NCI-H526 treated with DMSO at 0.1 percent for 48 hours (cell line): ENCODE measurements around the gene NECTIN4.
"Not testable (repeated sequence)": the region's sequence is repeated elsewhere in the genome, so short reads cannot be mapped to it uniquely, and the experiment has no call there.

Experiments used
- DNase-seq: peaks from one replicate; lab custom pipeline; 2025; lab: John Stamatoyannopoulos, UW

NECTIN4 gene

DNA sequence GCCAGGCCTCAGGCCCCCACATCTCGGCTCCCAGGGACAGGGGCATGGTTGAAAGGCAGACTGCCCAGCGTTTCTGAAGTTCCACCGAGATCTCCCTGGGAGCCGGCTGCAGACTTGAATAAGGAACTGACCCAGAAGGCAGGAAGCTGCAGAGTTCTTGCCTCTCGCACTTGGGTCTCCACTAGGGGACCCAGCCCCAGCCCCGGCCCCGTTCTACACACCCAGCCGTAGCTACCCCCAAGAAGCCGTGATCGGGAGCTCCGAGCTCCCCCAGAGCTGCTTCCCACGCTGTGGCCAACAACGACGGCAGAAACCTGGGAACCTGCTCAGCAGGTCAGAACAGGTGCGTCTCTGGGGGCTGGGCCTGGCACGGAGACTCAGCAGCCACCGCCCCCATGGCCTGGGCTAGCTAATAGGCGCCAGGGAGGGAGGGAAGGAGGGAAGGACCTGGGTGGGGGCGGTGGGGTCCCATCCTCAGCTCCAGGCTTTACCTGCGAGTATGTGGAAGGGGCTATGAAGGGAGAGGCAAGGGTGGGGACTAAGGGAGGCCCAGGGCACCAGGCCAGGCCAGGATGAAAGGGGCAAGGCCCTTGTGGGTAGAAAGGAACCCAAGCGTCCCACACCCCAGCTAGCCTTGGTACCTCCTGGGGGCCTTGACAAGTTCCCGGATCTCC is at the start of gene NECTIN4:
TSS of gene NECTIN4 (minus strand) at position 308 of the 674 bp plus-strand sequence. CDS start at position 46, 262 bp downstream.
- DNase-seq = peak; percentile 31

- DNase-seq = no peak
These were observed 49.1 kb upstream of the NECTIN4 start for GRCh38 chr1:161138431-161138830.

- no peak for DNase-seq
These were observed 48.5 kb upstream of the NECTIN4 start for GRCh38 chr1:161137881-161138280.

DNA sequence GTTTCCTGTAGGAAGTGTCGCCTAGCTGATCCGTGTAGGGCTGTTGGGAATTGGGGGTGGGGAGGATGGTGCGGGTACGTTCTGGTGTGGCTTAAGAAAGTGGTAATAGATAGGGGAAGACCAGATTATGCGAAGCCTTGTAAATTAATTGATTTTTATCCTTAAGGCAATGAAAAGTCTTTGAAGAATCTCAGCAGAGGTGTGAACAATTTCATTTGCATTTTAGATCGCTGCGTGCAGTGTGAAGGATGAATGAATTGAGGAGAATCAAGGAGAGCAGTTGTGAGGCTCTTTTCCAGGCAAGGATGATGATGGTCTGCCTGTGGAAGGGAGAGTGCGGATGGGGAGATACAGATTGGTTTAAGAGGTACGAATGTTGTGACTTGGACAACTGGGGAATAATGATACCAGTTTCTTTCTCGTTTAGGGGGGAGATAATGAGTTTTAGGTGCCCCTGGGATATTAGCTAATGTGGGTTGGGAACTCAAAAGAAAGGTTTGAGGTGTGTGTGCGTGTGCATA is 43.9 kb upstream of the NECTIN4 start:
- peak; percentile 73 for DNase-seq

DNA sequence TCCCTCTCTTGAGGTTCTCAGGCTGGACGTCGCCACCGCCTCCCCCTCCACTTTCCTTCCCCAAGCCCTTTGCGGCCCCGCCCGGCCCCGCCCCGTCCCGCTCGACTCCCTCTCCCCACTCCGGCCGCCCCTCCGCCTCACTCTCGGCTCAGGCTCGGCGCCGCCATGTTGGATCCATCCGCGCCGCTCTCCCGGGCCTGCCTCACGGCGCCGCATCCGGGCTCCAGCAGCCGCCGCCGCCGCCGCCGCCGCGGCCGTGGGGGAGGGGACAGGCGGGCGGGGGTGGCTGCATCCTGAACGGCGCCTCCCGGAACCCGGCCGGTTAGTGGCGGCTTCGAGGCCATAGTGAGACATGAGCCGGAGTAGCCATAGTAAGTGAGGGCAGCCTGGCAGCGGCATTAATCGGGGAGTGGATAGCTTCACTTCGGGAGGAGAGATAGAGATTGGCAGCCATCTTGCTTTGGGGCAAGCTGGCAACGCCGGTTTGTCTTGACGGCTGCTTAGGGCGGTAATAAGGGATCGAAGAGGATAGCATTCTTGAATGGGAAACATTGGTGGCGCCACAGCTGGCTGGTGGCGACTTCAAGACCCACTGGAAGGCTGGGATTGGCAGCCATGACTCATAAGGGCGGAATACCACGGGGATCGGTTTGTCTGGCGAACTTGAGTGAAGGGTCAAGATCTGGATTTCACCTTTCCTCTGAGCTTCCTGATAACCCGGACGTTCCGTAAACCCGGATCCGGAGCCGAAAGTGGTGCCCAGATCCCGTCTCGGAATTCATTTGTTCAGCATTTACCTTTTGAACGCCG is 43.3 kb upstream of the NECTIN4 start, which contains the start of gene DEDD:
TSS of gene DEDD (minus strand) at position 258 of the 810 bp plus-strand sequence. CDS start 8,205 bp downstream, outside the sequence.
- peak; percentile 99 for DNase-seq

DNA sequence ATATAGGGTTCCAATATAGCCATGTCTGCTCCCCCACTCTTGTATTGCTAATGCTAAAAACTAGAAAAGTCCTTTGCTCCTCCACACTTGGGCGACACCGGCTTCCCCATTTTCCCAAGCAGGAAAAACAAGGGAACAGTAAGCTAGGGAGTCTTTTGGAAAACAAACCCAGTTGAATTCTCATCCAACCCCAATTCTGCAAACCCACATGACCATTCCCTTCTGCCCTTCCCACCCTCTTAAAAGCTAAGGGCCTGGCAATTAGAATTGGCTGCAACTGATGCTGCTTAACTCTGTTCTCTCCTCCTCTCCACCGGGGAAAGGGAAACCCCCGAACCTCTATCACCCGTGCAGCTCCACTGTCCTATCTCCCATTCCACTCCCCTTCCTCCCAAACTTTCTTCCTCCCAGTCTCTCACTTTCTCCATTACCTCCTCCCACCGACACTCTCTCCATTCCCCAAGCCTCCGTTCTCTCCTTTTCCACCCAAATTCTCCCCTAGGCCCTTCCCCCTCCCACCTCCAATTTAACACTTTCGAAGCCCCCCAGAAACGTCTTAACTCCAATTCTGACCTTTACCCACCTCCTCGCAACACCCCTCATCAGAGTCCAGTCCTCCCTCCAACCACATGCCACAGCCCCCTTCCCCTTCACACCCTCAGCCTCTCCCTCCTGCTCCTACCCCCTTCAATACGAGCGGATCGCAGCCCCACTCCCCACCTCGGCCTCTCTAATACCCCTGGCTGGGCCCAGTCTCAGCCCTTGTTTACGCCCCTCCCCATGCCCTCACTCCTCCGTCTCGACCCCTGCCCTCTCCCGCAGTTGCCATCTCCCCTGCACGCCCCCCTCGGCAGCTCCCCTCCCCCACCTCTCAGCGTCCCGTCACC is 42.4 kb upstream of the NECTIN4 start:
- DNase-seq = no peak

- no peak for DNase-seq
These were observed 40.9 kb upstream of the NECTIN4 start for GRCh38 chr1:161130266-161130665.

GRCh38 chr1:161128591-161129420 is 39.4 kb upstream of the NECTIN4 start:
- no peak for DNase-seq

- no peak for DNase-seq
These were observed 38.3 kb upstream of the NECTIN4 start for GRCh38 chr1:161127649-161128048.

DNA sequence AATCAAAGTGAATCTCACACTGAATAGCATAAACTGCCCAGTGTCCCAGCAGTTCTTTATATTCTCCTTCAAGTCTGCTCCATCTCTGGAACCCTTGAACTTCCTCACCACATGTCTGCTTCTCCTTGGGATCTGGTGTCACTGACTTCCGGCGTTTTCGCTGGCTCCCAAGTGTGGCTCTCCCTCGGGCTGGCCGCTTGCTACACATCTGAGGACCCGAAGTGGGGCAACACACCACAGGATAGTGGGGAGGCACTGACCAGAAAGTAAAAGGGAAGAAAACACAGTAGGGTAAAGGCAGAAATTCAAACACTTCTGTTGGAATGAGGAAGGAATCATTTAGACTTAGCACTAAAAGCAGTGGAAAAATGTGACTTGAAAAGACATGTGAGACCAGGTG is 33.6 kb upstream of the NECTIN4 start:
- DNase-seq = no peak

DNA sequence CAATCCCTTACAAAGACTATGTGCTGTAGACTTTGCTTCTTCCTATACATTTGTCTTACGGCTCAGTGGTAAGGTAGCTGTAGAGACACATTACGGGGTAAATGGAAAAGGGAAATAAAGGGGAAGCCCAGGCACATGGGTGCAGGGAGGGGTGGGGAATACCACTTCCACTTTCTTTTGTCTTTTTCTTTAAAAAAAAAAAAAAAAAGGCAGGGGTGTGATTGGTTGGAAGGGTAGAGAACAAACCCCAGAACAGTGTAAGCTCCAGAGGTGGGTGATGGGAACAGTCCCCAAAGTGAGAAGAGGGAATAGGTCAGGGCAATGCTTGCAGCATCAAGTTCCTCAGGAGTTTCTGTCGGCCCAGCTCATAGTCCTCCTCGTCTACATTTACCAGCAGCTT is 32.5 kb upstream of the NECTIN4 start:
- DNase-seq = no peak

- no peak for DNase-seq
These were observed 31.8 kb upstream of the NECTIN4 start for GRCh38 chr1:161121042-161121650.

- no peak for DNase-seq
These were observed 29.9 kb upstream of the NECTIN4 start for GRCh38 chr1:161119092-161119903.

- peak; percentile 88 for DNase-seq
These were observed 28.6 kb upstream of the NECTIN4 start, which contains the start of the genes NIT1 and PFDN2 for GRCh38 chr1:161117759-161118581. TSS of gene NIT1 (plus strand) at chr1:161118105. CDS start at chr1:161118177, 72 bp downstream. TSS of gene PFDN2 (minus strand) at chr1:161118037. CDS start at chr1:161118026, 11 bp downstream.

GRCh38 chr1:161115961-161116360 is 26.6 kb upstream of the NECTIN4 start:
- not testable (repeated sequence) for DNase-seq

- no peak for DNase-seq
These were observed 25.9 kb upstream of the NECTIN4 start for GRCh38 chr1:161115132-161115711.

GRCh38 chr1:161114556-161114955 is 25.2 kb upstream of the NECTIN4 start:
- no peak for DNase-seq

DNA sequence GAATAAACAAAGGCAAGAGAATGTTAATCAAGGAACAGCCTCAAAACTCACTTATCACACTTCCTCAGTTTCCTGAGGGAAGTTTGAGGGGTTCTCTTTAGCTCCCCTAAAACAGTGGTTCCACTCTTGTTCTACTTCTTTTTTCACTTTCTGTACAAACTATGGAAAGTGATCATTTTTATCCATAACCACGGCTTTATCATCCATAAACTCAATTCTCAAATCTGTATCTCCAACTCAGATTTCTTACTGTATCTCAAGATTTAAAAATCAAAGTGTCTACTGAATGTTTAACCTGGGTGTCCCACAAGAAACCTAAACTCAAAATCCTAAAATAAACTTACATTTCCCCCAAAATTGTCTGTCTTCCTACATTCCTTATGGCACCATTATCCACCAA is 24.6 kb upstream of the NECTIN4 start:
- no peak for DNase-seq
